Fibroblast of skin of scalp (primary cell): Measurements from ENCODE around the gene IRS2.

Experiments
- DNase-seq: peaks from one replicate; pipeline ENCODE4 v3.0.0-alpha.2; 2013

Gene IRS2

DNA sequence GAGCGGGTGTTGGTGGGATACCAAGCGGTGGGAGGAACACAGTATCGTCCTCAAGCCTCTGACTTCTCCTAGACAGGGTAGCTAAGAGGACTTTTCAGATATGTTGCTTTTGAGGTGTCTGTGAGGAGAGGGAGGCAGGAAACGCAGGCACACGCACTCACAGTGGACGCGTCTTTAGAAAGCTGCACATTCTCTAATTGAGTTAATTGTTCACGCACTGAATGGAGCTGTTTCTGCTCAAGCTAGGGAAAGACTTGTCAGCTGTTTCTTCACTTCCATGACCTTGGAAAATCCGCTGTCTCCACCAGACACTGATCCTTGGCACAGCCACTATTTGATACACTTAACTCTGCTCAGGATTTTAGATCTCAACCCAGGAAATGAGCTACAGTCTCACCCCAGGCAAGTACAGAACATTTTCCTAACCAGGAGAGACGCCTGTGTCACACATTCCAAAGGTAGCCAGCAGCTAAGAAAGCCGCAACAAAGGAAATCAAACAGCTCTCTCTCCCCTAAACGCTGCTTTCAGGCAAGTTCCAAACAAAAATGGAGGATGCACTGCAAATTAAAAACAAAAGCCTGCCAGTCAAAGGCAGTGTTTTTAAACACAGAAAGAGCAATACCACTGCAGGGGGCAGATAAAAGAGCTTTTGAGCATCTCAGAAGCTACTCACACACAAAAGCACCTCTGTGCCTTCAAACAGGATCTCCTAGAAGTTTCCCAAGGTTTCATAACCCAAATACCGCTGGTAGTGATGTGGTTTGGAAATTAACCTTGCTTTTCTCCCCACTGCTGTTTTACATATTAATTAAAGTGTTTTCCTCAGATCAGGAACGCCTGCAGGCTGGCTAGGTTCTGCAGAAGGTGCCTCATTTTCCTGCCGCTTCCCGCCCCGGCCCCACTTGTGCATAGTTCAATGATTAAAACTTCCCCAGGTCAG lies 57.3 kb downstream of the IRS2 start:
- no peak for DNase-seq

DNA sequence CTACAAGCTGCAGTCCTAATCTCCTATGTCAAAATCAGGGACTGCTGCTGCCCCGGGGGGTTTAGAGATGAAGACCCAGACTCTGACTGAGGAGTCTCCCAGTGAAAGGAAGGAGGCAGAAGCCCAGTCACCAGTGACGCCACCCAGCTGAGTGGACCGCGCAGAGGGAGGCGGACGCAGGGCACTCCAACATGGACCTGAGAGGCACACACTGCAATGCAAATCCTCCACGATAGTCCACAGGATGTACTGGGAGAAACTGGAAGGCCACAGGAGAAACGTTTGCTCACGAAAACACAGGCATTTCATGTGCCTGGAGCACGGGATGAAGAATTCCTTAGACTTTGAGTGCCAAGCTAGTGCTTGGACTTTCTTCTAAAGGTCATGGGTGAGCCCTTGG lies 58.3 kb downstream of the IRS2 start:
- DNase-seq = no peak

DNA sequence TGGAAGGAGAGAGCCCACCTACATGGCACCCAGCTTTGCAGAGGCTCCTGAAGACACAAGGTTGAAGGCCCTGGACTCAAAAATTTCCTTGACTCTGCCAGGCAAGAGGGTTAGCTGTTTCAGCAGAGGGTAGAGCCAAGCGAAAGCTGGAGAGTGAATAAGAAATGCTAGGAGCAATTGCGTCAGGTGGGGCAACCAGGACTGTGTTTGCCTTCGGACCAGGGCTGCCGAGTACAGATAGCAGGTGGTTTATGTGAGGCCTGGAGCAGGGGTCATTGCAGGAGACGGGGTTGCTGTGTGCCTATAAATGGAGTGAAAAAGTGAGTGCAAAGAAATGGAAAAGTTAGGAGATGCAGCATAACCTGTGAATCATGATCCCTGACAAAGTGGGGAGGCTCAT lies 59.1 kb downstream of the IRS2 start:
- no peak for DNase-seq

DNA sequence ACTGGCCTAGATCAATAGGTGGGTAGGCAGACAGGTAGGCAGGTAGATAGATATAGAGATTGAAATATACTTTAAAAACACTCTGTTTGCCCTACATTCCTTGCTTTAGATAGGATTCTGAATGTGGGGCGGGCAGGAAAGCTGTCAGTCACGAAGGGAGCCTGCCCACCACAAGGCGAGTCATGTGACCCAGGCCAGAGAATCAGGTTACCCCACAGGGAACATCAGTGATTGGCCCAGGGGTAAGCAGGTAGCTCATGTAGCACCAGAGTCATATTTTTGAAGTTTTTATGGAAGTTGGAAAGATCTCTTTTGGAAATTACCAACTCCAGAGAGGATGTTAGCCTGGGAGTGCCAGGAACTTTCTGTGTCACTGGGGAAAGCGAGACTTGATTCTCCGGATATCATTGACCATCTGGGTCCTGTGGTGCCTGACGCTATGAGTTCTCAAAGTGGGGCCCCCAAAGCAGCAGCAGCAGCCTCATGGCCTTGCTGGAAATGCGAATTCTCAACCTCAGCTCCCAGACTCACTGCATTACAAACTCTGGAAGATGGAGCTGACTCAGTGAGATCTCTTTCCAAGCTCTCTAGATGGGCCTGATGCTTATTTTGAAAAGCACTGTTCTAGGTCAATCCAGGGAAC lies 60.3 kb downstream of the IRS2 start:
- no peak for DNase-seq

DNA sequence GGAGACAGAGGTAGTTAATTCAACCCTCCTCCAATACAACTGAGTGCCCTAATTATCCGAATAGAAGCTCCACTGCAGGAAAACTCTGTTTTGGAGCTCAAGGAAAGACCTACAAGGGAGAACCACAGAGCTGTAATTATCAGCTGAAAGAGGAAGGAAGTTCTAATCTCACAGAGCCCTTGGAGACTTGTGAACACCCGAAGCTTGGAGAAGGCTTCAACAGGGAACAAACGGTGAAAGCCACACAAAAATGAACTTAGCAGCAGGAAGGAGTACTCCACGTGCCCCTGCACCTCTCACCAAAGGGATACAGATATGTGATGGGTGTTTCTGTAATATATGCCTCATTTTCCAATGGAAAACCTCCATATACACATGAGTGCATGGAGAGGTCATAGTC lies 61.1 kb downstream of the IRS2 start:
- DNase-seq = no peak

DNA sequence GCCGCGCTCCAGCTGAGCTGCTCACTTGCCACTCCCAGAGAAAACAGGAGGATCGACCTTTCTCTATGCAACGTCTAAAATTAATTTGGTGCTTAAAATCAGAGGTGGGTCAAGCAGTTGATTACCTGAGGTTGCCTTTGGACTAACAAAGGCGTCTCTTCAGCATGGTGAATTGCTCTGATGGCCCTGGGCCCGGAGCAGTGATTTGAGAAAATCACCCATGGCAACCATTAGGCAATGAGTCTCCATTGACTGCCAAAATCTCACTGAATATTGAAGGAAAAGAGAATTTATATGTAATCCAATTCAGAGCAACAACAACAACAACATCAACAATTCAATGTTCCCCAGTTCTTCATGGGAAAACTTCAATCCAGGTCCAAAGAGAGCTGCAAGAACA lies 61.8 kb downstream of the IRS2 start:
- no peak for DNase-seq

DNA sequence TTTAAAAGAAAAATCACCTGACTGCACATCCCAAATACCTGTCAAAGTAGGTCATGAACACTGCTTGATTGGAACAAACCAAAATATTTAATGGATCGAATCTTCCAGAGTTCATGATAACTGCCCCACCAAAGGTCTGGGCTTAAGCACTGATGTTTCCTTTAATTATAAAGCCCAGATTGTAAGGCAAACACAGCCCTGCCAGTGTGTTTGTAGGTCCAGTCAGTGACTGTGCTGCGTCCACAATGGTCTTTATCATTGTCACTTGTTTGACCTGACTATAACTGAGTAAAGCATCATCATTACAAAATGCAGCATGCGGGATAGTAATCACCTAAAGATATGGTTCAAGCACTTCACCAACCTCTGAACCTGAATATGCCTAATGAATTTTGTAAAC lies 63.3 kb downstream of the IRS2 start:
- no peak for DNase-seq

DNA sequence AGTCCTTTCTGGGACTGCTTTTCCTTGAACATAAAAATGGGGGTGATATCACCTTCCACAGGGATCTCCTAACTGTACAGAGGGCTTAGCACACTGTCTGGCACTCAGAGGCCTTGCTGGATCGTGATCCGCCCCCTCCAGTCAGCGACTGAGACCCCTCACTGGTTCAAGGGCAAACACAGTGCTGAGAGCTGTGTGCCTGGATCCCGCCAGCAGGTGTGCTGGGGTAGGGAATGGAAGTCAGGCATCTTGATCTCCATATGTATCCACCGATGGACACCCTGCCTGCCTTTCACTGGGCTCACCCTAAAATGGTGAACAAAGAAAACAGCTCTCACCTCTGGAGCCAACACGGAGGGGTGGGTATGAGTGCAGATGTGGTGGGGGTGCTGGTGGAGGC lies 64.3 kb downstream of the IRS2 start:
- DNase-seq = no peak

DNA sequence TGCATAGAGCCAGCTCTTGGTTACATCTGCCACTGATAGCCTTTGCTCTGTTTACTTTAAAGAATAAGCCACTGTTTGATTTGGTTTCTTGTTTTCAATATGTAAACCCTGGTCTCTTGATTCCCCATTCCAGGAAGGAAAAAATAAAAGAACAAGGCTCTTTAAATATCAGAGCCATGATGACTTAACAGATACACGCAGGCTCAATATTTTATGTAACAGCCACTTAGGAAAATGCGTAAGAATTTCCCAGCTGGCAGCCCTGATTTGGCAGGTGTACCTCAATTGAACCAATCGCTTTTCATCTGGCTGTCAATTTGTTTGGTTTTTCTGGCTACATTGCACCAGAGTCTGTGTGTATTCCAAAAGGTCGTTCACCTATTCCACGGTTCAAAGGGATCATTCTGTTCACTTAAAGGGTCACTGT lies 65.6 kb downstream of the IRS2 start:
- DNase-seq = no peak

DNA sequence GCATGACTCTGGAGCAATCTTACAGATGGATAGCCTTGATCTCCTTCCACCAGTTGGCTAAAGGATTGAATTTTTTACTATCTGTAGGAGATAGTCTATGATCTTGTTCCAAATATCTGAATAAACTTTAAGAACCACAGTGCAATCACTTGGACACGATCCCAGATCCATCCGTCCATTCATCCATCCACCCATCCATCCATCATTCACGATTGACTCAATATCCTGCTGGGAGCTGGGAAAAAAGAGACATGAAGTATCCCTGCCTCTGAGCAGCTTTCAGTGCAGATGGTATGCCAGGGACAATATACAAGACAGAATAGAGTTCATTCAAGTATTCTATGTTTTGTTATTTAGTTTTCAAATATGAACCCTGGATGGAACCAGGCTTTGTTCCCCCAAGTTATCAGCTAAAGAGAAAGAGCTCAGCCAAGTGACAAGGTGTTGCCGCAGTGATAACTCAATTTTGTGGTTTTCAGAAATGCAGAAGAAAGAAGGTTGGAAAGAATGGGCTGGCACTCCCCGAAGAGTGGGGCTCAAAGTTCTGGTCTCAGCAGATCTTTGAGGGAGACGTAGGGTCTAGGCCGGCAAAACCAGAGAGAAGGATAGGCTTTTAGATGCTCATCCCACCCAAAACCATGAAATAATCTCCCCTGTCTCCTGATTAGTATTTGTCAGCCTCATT lies 66.3 kb downstream of the IRS2 start:
- DNase-seq = no peak

DNA sequence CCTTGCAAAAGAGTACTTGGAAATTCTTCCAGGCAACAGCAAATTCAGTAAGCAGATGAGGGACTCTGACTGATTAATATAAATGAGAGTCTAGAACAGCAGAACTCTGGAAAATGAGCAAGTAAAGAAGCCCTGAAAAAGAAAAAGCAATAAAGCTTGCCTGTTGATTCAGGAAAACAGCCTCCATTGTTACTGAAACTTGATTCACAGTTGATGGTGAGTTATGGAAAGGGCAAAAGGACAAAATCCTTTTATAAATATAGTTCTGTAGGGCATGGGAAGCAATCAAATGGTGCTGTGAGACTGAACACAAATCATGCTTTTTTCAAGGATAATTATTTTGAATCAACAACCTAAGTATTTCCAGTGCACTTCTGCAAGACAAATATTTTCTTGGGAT lies 67.7 kb downstream of the IRS2 start:
- DNase-seq = no peak

DNA sequence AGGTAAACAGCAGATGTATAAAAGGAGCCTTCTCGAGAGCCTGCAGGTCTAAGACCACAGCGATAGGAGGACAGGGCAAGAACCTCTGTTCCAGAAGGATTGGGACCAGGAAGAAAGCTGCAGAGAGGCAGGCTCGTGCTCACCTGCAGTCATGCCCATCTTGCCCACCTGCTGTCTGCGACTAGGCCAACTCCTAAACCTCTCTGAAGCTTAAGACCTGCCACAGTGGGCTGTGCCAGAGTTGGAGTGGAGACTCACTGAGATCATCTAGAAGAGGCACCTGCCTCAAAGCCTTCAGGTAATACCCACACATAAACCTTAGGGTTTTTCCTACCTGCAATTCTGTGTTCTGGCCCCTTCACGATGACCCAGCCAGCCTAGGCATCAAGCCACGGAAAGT lies 68.7 kb downstream of the IRS2 start:
- DNase-seq = no peak

DNA sequence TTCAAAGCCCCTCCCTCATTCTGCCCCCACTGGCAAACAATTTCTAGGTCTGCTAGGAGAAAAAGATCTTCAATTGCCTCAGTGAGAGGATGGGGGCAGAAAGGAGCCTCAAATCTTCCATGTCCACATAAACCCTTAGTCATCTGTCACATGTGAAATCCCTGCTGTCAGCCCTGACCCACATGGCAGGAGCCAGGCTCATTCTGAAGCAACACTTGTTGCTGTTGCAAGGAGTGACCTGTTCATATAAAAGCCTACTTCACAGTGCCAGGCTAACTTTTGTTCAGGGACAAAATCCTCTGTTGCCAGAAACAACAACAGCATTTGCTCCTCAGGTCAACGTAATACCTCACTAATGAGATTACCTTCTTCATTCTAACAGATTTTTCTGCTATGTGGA lies 70.5 kb downstream of the IRS2 start:
- peak; percentile 15 for DNase-seq

DNA sequence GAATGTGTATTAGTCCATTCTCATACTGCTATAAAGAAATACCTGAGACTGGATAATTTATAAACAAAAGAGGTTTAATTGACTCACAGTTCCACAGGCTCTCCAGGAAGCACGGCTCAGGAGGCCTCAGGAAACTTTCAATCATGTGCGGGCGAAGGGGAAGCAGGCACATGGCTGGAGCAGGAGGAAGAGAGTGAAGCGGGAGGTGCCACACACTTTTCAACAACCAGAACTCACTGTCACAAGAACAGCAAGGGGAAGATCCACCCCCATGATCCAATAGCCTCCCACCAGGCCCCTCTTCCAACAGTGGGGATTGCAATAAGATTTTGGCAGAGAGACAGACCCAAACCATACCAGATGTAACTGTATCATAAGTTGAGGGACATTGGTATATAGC lies 72.7 kb downstream of the IRS2 start:
- no peak for DNase-seq

DNA sequence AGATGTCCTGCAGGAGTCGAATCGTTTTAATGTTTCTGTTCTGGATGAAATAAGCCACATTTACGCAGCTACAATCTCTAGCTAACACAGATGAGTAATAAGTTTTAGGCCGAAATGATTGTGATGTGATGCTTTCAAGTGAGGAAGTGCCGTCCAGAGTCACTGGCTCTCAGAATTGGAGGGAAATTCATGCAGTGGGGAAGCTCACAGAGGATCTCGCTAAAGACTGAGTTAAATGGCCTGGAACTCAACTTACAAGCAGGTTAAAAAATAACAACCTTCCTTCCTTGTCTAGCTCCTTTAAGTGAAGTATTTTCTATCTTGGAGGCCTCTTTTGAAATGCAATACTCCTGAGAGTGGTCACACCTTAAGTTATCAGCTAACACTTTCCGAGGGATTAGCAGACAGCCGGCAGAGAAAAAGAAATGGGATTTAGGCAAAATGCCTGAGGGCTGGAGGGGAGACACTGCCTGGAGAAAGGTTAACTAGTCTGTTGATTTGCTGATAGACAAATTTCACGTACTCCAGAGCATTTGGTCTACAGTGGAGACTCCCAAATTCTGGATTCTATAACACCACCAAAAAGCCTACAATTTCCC lies 74.2 kb downstream of the IRS2 start:
- no peak for DNase-seq

DNA sequence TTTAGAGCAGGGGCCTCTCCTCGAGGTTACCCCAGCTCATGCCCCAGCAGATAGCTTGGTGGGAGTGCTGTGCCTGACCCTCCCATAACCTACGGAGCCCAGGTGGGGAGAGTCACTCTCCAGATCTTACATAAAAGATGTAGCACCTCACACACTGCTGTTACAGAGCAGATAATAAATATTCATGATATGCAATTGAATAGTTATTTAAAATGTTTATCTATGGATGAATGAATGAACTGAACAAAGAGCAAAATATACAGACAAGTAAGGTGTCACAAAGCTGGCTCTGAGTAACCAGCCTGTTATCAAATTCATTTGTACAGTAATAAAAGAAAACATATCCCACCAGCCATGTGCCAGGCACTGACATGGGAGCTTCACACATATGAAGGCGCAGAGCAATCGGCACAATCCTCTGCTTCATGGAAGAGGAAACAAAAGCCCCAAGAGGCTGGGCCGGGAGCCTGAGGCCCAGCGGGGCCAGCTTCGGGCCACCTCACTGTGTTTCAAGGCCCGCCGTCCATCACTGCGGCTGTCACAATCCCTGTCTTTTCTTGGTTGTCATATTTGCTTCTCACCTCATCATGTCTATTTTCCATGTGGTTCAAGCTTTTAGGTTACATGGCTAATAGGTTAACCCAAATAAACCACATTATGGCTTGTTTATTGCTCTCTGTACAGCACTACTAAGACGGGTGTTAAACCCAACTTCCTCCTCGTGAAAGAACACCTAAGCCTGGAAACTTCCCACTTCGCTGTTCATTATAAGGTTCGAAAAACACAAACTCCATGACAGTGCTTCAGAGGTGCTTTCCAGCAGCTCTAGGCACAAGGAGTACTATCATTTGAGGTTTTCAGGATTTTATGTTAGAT lies 78.4 kb downstream of the IRS2 start:
- no peak for DNase-seq

DNA sequence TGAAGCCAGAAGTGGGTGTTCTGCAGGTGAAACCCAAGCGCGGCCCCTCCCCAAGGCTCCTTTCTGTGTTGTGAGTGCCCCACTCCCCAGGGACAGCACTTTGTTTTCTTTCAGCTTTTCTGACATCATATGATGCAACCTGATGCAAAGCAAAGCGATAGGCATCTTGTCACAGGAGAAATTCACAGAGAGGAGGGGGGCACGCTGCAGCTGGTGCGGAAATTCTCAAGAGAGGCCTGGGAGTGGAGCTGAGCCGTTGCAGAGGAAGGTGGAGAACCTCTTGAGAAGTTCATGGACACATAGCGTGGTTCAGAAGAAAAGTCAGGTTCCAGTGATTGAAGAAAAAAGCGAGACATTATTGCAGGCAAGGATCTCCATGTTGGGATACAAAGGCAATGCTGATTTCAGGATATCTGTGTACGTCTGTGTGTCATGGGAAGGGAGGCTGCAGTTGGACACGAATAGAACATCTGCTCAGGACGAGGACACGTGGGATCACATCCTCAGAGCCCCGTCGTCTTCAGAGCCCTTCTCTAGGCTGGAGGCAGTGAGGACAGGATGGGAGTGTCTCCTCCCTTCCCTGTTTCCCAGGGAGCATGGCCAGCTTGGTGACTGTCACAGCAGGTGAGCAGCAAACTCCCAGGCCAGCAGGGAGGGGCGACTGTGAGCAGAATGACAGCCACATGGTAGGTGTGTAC lies 79.2 kb downstream of the IRS2 start:
- DNase-seq = peak; percentile 18

DNA sequence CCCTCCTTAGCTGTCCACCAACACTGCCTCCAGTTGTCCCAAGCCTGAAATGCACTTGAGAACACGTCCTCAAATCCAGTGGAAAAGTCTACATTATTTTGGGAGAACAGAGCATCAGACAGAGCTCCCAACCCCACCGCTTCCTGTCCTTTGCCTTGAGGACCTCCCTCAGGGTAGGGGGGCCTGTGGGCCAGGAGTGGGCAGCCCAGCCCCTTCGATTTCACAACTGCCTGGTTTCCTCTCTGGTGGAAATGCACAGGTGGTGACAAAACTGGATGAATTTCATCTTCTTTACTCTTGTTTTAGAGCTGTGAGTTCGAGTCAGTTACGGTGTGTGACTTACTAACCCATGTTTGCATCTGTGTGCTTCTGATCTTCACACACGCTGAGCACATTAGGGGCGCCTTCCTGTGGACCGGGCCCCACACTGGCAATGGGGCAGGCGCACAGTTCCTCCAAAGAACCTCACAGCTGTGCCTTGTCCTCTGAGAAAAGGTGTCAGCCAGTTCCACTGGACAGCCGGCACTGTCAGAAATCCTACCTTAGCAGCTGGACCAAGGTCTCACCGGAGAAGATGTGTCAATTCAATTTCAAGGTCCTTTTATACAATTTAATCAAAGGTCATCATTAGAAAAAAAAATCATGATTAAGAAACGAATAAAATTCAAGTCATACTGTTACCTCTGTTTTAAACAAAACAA lies 80.2 kb downstream of the IRS2 start:
- DNase-seq = no peak

DNA sequence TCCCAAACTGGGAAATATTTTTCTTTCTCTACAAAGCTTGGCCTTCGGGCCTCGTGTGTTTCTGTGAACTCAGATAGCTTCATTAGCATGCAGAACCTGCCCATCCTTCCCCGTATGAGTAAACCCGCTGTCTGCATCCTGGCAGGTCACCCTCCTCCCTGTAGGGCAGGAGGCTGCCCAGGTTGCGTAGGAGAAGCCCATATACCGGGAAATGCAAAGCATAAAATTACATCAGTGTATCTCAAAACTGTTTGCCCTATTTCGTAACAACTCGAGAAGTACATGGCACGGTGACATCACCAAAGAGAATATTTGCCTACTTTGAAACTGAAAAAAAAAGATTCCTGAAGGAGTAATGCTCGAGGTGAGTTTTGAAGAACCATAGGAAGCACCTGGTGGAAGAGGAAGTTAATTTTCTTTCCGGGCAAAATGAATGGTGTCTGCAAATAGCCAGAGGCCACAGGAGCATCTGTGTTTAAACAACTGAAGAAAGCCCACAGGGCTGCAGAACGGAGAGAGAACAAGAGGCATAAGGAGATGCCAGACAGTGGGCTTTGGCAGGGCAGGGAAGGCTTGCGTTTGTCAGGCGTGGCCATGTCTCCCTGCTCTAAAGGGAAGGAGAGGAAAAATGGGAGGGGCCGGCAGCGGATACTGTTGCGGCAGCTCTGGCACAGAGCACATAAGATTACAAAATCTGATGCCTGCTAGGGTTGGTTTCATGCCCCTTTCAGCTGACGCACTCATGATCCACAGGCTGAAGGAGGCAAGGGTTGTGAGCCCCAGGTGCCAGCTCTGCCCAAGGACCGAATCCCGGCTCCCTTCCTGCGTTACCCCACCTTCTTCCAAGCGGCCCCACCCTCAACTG lies 81.4 kb downstream of the IRS2 start:
- no peak for DNase-seq

DNA sequence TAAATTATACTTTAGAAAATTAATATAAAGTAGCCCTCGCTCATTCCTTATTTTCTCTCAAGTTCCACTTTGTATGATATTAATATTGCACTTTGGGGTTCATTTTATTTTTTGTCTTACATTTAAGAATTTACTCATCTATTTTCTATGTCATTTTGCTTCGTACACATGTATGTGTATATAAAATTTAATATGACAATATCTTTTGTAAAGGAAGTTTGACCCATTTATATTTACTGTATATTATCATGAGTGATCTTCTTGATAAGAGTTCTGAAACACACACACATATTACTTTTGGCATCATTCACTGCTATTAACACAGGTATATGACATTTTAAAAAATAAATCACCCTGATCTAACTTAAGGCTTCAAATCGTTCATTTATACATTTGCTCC lies 83.1 kb downstream of the IRS2 start:
- DNase-seq = no peak
